Measurements from ENCODE around the gene GNAI2. TPM values are rescaled to one million over a fixed set of nuclear protein-coding genes. Genes with fewer than 3 reads are reported as not detected.
A peak's percentile ranks its signal among the peaks of the same experiment; 100 is the strongest.
"Not testable (repeated sequence)": the region's sequence is repeated elsewhere in the genome, so short reads cannot be mapped to it uniquely, and the experiment has no call there.

Gene GNAI2
- total RNA-seq, 2 experiments from 2014 or later, result 493 to 519 TPM

DNA sequence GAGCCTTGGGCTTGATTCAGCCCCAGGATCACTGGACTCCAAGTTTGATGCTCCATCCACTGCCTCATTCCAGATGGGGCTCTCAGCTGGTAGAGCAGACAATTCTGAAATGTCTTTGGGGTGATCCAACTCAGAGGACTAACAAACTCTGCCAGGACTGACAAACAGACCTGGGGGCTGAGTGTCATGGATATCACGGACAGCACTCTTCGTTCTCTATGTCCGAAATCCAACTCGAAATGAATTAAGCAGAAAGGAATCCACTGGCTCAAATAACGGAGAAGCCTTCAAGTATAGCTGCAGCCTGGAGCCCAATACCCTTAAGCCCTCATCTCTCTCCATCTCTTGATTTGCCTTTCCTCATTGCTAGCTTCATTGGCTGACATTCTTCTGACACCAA lies 16.7 kb upstream of the GNAI2 start:
- Mint-ChIP-seq H3K36me3 (ENCODE audit: low read depth) (no peaks in the 10 kb centered on the region), H3K9me3 (no peaks in the 10 kb centered on the region), H3K4me3 (no peak overlapping the region), H3K27me3 (peaks cover 7% of the 10 kb centered on the region), H3K4me1 (peaks cover 5% of the 10 kb centered on the region), H3K27ac (no peak overlapping the region)
- POLR2A ChIA-PET, result interaction anchor here (1.0 to 1.4 kb wide), 3 partner anchors 8 to 307 kb away, joined by 3 read pairs; no protein-coding TSS in a partner anchor
- DNase-seq, result no peak
- CTCF ChIA-PET, result interaction anchor here (1.0 to 5.5 kb wide), 3 partner anchors 25 to 39 kb away, joined by 3 to 56 read pairs (median 20); no protein-coding TSS in a partner anchor

DNA sequence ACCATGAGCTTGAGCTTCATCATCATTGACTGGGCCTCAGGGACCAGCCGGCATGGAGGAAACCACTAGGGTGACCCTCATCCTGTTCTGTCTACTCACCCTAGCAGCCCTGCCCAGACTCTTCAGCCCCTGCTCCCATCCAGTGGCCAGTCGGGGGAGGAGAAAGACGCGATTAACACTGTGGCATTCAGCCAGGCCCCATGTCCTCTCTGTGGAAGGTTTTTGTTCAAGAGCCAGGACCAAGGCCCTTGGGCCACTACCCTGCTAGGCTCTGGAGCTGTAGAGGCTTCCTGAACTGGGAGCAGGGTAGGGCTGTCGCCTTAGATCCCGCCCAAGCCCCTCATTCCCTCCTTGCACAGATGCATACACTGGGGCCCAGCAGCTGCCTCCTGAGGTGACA lies 15.9 kb upstream of the GNAI2 start:
- no peak overlapping the region for H3K4me3 Mint-ChIP-seq

DNA sequence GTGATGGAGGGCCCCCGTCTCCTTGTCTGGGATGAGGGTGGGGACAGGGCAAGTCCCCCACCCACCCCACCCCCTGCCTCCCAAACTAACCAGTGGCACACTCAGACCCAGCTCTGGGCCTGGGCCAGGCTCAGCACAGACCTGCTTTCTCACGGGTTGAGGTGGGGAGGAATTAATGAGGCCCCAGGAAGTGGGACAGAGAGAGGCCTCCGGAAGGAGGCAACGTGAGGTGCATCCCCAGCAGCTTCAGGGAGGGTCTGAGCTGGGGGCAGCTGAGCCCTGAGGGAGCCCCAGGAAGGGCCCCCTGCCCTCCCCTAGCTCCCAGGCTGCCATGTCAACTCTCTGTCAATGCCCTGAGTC lies 15.0 kb upstream of the GNAI2 start:
- no peaks in the 10 kb centered on the region for H3K36me3 Mint-ChIP-seq (ENCODE audit: low read depth)
- H3K27me3 Mint-ChIP-seq, result peaks cover 16% of the 10 kb centered on the region
- H3K27ac Mint-ChIP-seq, result no peak overlapping the region
- H3K4me1 Mint-ChIP-seq, result peaks cover 11% of the 10 kb centered on the region
- H3K9me3 Mint-ChIP-seq, result no peaks in the 10 kb centered on the region
- ChIA-PET CTCF (interaction anchor here (1.2 to 5.5 kb wide), 3 partner anchors 26 to 101 kb away, joined by 3 to 56 read pairs (median 20); no protein-coding TSS in a partner anchor), POLR2A (interaction anchor here (0.7 to 1.3 kb wide), 5 partner anchors 9 to 101 kb away, joined by 3 to 4 read pairs (median 3); no protein-coding TSS in a partner anchor)
- no peak for DNase-seq
- no peak overlapping the region for H3K4me3 Mint-ChIP-seq

More for the DNA sequence above, 15.9 kb upstream of the GNAI2 start:
- no peak overlapping the region for H3K27ac Mint-ChIP-seq
- no peaks in the 10 kb centered on the region for H3K36me3 Mint-ChIP-seq (ENCODE audit: low read depth)
- peaks cover 5% of the 10 kb centered on the region for H3K4me1 Mint-ChIP-seq
- POLR2A ChIA-PET, result interaction anchor here (0.7 to 1.4 kb wide), 4 partner anchors 8 to 117 kb away, joined by 3 to 4 read pairs (median 4); no protein-coding TSS in a partner anchor
- peaks cover 11% of the 10 kb centered on the region for H3K27me3 Mint-ChIP-seq
- CTCF ChIA-PET, result interaction anchor here (1.0 to 5.5 kb wide), 4 partner anchors 26 to 100 kb away, joined by 3 to 56 read pairs (median 12); no protein-coding TSS in a partner anchor
- H3K9me3 Mint-ChIP-seq, result no peaks in the 10 kb centered on the region
- no peak for DNase-seq

DNA sequence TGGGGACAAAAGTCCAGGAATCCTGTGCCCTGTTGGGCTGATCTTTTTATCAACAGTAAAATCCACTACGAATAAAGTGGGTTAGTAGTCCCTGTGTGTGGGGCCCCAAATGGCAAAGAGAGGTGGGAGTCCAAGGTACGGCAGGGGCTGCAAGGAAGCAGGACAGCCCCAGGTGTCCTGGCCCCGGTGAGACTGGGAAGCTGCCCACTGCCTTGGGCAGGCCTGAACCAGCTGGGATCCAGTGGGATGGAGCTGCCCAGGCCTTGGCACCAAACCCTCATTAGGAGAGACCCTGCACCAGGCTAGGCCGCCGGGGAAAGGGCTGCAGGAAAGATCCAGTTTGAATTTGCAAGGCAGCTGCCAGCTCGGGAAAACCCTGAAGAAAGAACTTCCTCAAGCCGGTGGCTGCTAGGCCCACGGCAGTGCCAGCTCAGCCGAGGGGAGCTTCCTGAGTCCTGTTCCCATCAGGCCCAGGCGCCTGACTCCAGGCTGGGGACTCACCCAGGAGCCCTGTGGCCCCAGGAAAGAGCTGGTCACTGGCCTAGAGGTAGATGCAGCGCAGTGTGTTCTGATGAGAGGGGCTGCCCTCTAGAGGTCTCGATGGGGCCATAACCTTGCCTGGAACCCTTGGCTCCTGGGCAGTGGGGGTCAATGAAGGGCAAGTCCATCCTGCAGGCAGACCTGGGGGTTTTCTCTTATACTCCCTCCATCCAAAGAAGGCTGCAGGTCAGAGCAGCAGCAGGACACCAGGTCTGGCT lies 14.4 kb upstream of the GNAI2 start:
- ChIA-PET CTCF (interaction anchor here (1.0 to 5.5 kb wide), 3 partner anchors 25 to 41 kb away, joined by 3 to 56 read pairs (median 20); no protein-coding TSS in a partner anchor), POLR2A (interaction anchor here (0.7 to 1.3 kb wide), 4 partner anchors 10 to 101 kb away, joined by 3 to 4 read pairs (median 3); no protein-coding TSS in a partner anchor)
- no peaks in the 10 kb centered on the region for H3K9me3 Mint-ChIP-seq
- peaks cover 13% of the 10 kb centered on the region for H3K4me1 Mint-ChIP-seq
- DNase-seq, result no peak
- no peak overlapping the region for H3K4me3 Mint-ChIP-seq
- peaks cover 15% of the 10 kb centered on the region for H3K27me3 Mint-ChIP-seq
- H3K27ac Mint-ChIP-seq, result peak overlapping the region; percentile 16
- no peaks in the 10 kb centered on the region for H3K36me3 Mint-ChIP-seq (ENCODE audit: low read depth)

DNA sequence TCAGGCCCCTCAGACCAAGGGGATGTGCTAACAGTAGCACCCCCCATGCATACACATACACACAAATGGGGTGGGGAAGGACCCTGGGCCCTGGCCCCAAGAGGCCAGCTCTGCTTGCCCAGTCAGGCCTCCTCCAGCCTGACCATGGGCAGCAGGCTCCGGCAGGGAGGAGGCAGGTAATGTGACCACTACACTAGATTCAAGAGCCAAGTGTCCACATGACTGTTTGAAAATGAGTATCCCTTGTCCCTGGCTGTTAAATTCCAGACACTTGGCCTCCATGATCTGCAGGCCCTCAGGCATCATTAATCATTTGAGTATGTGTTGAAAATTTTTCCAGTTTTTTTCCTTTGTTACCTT lies 13.9 kb upstream of the GNAI2 start:
- H3K4me3 Mint-ChIP-seq, result no peak overlapping the region
- H3K27me3 Mint-ChIP-seq, result peaks cover 15% of the 10 kb centered on the region
- CTCF ChIA-PET, result interaction anchor here (1.0 to 5.5 kb wide), 3 partner anchors 25 to 41 kb away, joined by 3 to 56 read pairs (median 20); no protein-coding TSS in a partner anchor
- no peak overlapping the region for H3K27ac Mint-ChIP-seq
- no peaks in the 10 kb centered on the region for H3K9me3 Mint-ChIP-seq
- POLR2A ChIA-PET, result interaction anchor here (1.0 kb wide), 1 partner anchor 19 kb away, joined by 3 read pairs; no protein-coding TSS in a partner anchor
- no peak for DNase-seq
- H3K36me3 Mint-ChIP-seq (ENCODE audit: low read depth), result no peaks in the 10 kb centered on the region
- H3K4me1 Mint-ChIP-seq, result peaks cover 17% of the 10 kb centered on the region

DNA sequence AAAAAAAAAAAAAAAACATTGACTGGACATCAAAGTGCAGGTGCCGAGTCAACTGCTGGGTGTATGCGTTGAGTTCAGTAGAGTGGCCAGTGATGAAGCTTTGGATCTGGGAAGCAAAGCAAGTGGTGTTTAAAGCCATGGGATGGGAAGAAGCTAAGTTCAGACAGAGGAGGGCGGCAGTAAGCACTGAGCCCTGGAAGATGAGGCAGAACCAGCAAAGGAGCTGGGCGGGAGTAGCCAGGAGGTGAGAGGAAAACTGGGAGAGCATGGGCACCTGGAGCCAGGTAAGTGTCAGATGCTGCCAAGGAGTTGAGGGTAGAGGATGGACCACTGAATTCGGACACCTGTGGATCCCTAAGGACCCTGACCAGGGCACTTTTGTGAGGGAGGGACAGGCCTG lies 11.4 kb upstream of the GNAI2 start:
- H3K4me1 Mint-ChIP-seq, result peaks cover 35% of the 10 kb centered on the region
- no peaks in the 10 kb centered on the region for H3K9me3 Mint-ChIP-seq
- no peak overlapping the region for H3K27ac Mint-ChIP-seq
- H3K36me3 Mint-ChIP-seq (ENCODE audit: low read depth), result no peaks in the 10 kb centered on the region
- H3K27me3 Mint-ChIP-seq, result peaks cover 15% of the 10 kb centered on the region
- ChIA-PET POLR2A (interaction anchor here (6.2 to 6.6 kb wide), 2 partner anchors 20 to 30 kb away, joined by 42 to 117 read pairs; no protein-coding TSS in a partner anchor), CTCF (interaction anchor here (2.3 to 7.1 kb wide), 5 partner anchors 8 to 34 kb away, joined by 9 to 212 read pairs (median 34); partner anchors contain the start of genes GNAI2 and GNAT1)
- H3K4me3 Mint-ChIP-seq, result no peak overlapping the region
- no peak for DNase-seq

DNA sequence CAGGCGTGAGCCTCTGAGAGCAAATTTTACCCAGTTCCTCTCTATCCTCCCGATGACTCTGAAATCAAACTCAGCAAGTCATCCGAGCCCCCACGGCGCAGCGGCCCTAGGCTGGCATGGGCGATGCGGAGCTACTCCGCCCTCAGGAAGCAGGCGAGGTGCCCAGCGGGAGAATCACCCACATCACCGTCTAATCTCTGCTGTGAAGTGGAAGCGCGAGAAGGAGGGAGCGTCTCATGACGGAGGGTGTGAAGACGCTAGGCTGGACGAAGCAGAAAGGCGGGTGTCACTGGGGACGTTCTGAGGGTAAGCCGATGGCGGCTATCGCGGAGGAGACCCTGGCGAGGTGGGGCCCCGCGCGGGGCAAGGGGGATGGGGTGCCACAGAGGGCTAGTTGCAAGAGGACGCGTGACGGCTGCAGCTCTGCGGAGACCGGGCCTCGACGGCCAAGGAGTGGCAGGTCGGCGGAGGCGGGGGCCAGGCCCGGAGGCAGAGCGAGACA lies 9.1 kb upstream of the GNAI2 start:
- CTCF ChIA-PET, result interaction anchor here (0.7 to 7.1 kb wide), 27 partner anchors 8 to 413 kb away, joined by 3 to 212 read pairs (median 4); partner anchors contain the start of genes GNAI2, GNAT1, HYAL3 and IFRD2
- no peaks in the 10 kb centered on the region for H3K36me3 Mint-ChIP-seq (ENCODE audit: low read depth)
- peak overlapping the region; percentile 89 for H3K27ac Mint-ChIP-seq
- peak overlapping the region; percentile 85 for H3K4me3 Mint-ChIP-seq
- POLR2A ChIA-PET, result interaction anchor here (0.7 to 6.6 kb wide), 11 partner anchors 10 to 124 kb away, joined by 3 to 117 read pairs (median 4); partner anchors contain the start of genes CYB561D2, GNAI2, IFRD2 and NPRL2
- DNase-seq, result peak; percentile 57
- H3K9me3 Mint-ChIP-seq, result no peaks in the 10 kb centered on the region
- H3K4me1 Mint-ChIP-seq, result peaks cover 32% of the 10 kb centered on the region
- peaks cover 15% of the 10 kb centered on the region for H3K27me3 Mint-ChIP-seq

DNA sequence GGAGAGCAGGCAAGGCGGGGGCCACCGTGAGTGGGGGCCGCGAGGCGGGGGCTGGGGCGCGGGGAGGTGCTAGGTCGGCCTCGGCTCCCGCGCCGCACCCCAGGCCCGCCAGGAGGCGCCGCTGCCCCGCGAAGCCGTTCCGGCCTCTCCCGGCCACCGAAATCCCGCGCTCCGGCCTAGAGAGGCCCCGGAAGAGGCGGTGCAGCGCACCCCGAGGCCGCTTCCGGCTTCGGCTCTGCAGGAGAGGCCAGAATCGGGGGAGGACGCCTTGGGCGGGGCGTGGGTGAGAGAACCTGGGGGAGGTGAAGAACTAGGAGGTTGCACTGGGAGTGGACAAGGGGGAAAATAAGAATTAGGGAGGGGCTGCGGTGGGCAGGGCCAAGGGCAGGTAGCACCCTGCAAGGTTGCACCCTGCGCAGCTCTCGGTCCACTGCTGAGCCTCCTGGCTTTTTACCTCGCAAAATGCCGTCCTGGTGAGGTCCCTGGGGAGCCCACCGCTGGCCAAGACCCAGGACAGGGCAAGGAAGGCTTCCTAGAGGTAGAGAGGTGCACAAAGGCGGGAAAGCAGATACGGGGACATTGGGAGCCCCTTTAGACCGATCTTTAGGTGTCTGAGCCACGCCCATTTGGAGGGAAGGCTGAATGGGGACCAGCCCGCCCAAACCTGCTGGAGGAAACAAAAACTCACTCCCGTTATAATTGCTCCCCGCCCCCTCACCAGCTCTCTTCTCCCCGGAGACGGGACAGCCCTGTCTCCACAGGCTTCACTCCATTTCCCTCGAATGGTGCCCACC lies 8.4 kb upstream of the GNAI2 start:
- peaks cover 15% of the 10 kb centered on the region for H3K27me3 Mint-ChIP-seq
- H3K27ac Mint-ChIP-seq, result peak overlapping the region; percentile 89
- ChIA-PET CTCF (interaction anchor here (0.9 to 7.1 kb wide), 23 partner anchors 8 to 97 kb away, joined by 3 to 212 read pairs (median 4); partner anchors contain the start of genes GNAI2, GNAT1, IFRD2 and LSMEM2), POLR2A (interaction anchor here (0.9 to 6.6 kb wide), 10 partner anchors 10 to 110 kb away, joined by 3 to 117 read pairs (median 7); partner anchors contain the start of genes GNAI2, HYAL3, IFRD2 and NAA80)
- peak; percentile 94 for DNase-seq
- no peaks in the 10 kb centered on the region for H3K36me3 Mint-ChIP-seq (ENCODE audit: low read depth)
- no peaks in the 10 kb centered on the region for H3K9me3 Mint-ChIP-seq
- H3K4me3 Mint-ChIP-seq, result peak overlapping the region; percentile 85
- H3K4me1 Mint-ChIP-seq, result peaks cover 32% of the 10 kb centered on the region

DNA sequence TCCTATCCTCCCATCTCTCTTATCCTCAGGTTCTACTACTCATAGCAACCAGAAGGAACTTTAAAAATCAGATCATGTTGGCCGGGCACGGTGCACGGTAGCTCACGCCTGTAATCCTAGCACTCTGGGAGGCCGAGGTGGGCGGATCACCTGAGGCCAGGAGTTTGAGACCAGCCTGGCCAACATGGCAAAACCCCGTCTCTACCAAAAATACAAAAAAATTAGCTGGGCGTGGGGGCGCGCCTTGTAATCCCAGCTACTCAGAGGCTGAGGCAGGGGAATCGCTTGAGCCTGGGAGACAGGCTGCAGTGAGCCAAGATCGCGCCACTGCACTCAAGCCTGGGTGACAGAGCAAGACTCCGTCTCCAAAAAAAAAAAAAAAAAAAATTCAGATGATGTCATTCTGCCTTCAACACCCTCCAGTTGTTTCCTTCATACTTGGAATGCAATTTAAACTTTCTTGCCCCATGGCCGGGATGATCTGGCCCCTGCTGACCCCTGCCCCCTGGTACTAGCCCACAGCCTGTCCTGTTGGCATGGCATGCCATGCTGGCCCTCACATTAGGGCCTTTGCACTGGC lies 7.7 kb upstream of the GNAI2 start:
- not testable (repeated sequence) for H3K36me3 Mint-ChIP-seq (ENCODE audit: low read depth); H3K9me3 Mint-ChIP-seq; DNase-seq
- H3K27ac Mint-ChIP-seq, result peak overlapping the region; percentile 82
- CTCF ChIA-PET, result interaction anchor here (0.9 to 7.1 kb wide), 8 partner anchors 7 to 96 kb away, joined by 3 to 212 read pairs (median 14); partner anchors contain the start of gene GNAI2
- H3K4me1 Mint-ChIP-seq, result peaks cover 33% of the 10 kb centered on the region
- peak overlapping the region; percentile 85 for H3K4me3 Mint-ChIP-seq
- POLR2A ChIA-PET, result interaction anchor here (0.9 to 6.6 kb wide), 7 partner anchors 9 to 100 kb away, joined by 3 to 117 read pairs (median 12); partner anchors contain the start of genes GNAI2, HYAL3, IFRD2 and NAA80
- peaks cover 14% of the 10 kb centered on the region for H3K27me3 Mint-ChIP-seq

DNA sequence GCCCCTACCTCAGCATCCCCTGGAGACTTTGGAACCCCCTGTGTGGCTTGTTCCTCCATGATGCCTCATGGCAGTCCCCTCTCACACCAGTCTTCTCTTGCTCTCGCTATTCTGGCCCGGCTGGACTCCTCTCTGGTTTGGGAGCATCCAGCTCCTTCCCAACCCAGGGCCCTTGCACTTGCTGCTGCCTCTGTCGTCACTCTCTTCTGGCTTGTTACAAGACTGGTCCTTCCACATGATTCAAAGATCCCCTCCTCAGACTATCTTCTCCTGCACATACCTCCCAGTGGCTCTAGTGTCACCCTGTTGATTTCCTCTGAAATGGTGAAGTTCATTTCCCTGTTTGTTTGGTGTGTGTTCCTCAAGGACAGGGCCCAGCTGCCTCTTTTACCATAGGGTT lies 6.5 kb upstream of the GNAI2 start:
- H3K36me3 Mint-ChIP-seq (ENCODE audit: low read depth), result no peaks in the 10 kb centered on the region
- POLR2A ChIA-PET, result interaction anchor here (0.9 to 6.6 kb wide), 6 partner anchors 8 to 35 kb away, joined by 3 to 117 read pairs (median 27); partner anchors contain the start of gene GNAI2
- H3K4me1 Mint-ChIP-seq, result peaks cover 39% of the 10 kb centered on the region
- no peaks in the 10 kb centered on the region for H3K9me3 Mint-ChIP-seq
- DNase-seq, result no peak
- peaks cover 9% of the 10 kb centered on the region for H3K27me3 Mint-ChIP-seq
- peak overlapping the region; percentile 0 for H3K4me3 Mint-ChIP-seq
- no peak overlapping the region for H3K27ac Mint-ChIP-seq
- CTCF ChIA-PET, result interaction anchor here (0.7 to 7.1 kb wide), 3 partner anchors 14 to 46 kb away, joined by 3 to 212 read pairs (median 3); no protein-coding TSS in a partner anchor

DNA sequence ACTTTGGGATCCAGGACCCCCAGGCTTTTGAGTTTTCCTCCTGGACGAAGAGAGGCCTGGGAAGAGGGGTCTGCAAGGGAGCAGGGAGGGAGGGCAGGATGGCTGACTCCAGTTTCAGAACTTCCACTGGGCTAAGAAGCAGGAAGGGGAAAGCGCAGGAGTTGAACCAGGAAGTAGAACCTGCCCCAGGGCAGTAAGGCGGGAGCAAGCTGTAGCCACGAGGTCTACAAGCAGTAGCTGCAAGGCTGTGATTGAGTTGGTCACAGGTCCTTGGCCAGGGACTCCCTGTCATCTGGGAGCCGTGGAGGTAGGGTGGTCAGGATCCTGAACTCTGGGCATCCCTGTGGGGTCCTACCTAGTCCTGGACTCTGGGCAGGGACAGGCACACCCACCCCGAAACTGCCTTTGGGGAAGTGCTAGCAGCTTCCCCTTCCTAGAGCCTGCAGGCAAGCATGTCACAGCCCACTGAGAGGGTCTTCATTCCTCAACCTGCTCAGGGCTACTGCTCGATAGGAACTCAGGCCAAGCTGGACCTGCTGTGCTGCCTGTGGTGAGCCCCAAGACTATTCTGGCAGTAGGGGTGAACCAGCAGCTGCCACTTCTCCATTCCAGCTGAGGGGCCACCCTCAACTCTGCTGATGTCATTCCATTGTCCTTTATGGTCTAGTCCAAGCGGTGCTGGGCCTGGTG lies 5.8 kb upstream of the GNAI2 start:
- ChIA-PET POLR2A (interaction anchor here (1.2 to 6.6 kb wide), 4 partner anchors 14 to 36 kb away, joined by 4 to 117 read pairs (median 27); no protein-coding TSS in a partner anchor), CTCF (interaction anchor here (0.7 to 7.1 kb wide), 3 partner anchors 13 to 42 kb away, joined by 3 to 212 read pairs (median 4); no protein-coding TSS in a partner anchor)
- H3K4me3 Mint-ChIP-seq, result no peak overlapping the region
- peaks cover 4% of the 10 kb centered on the region for H3K27me3 Mint-ChIP-seq
- H3K4me1 Mint-ChIP-seq, result peaks cover 42% of the 10 kb centered on the region
- no peak overlapping the region for H3K27ac Mint-ChIP-seq
- DNase-seq, result no peak
- H3K36me3 Mint-ChIP-seq (ENCODE audit: low read depth), result no peaks in the 10 kb centered on the region
- H3K9me3 Mint-ChIP-seq, result no peaks in the 10 kb centered on the region
